ENCODE data around the gene RLBP1.

Gene RLBP1

GRCh38 chr15:89205991-89206585, 15.3 kb downstream of the RLBP1 start:
- DNase-seq: no peak

- no peak for DNase-seq
Measured at GRCh38 chr15:89203705-89204273, 17.6 kb downstream of the RLBP1 start.

- no peak for DNase-seq
Measured at GRCh38 chr15:89201465-89202005, 19.8 kb downstream of the RLBP1 start.

GRCh38 chr15:89200182-89200581, 21.2 kb downstream of the RLBP1 start:
- DNase-seq: no peak

GRCh38 chr15:89199746-89200145, 21.6 kb downstream of the RLBP1 start:
- no peak for DNase-seq

- no peak for DNase-seq
Measured at GRCh38 chr15:89198934-89199333, 22.4 kb downstream of the RLBP1 start.

GRCh38 chr15:89198196-89198595, 23.2 kb downstream of the RLBP1 start:
- no peak for DNase-seq

GRCh38 chr15:89197503-89197971, 23.8 kb downstream of the RLBP1 start:
- DNase-seq: no peak

GRCh38 chr15:89196994-89197393, 24.4 kb downstream of the RLBP1 start:
- DNase-seq: no peak

GRCh38 chr15:89196241-89196640, 25.1 kb downstream of the RLBP1 start:
- DNase-seq: no peak

- DNase-seq: no peak
Measured at GRCh38 chr15:89195836-89196235, 25.5 kb downstream of the RLBP1 start.

GRCh38 chr15:89194608-89195007, 26.8 kb downstream of the RLBP1 start:
- DNase-seq: no peak

GRCh38 chr15:89192766-89193165, 28.6 kb downstream of the RLBP1 start:
- DNase-seq: no peak

GRCh38 chr15:89192136-89192535, 29.2 kb downstream of the RLBP1 start:
- no peak for DNase-seq

GRCh38 chr15:89187986-89188514, 33.3 kb downstream of the RLBP1 start:
- no peak for DNase-seq

- DNase-seq: no peak
Measured at GRCh38 chr15:89187301-89187985, 33.9 kb downstream of the RLBP1 start.

GRCh38 chr15:89186803-89187202, 34.6 kb downstream of the RLBP1 start:
- no peak for DNase-seq

- no peak for DNase-seq
Measured at GRCh38 chr15:89184886-89185526, 36.4 kb downstream of the RLBP1 start.

- no peak for DNase-seq
Measured at GRCh38 chr15:89184357-89184756, 37.0 kb downstream of the RLBP1 start.

- no peak for DNase-seq
Measured at GRCh38 chr15:89179966-89180875, 41.2 kb downstream of the RLBP1 start.

- no peak for DNase-seq
Measured at GRCh38 chr15:89178307-89178977, 42.9 kb downstream of the RLBP1 start.

Measured in activated naive CD4-positive, alpha-beta T cell (primary cell).